ENCODE data around the gene FBXL17.
"Not testable (repeated sequence)": the region's sequence is repeated elsewhere in the genome, so short reads cannot be mapped to it uniquely, and the experiment has no call there.

The FBXL17 gene

GRCh38 chr5:108315829-108316228 lies 66.1 kb downstream of the FBXL17 start:
- DNase-seq (ENCODE audit: insufficient read length, low spot score) (no peak), FAIRE-seq (no peak)

- no peak for FAIRE-seq
- no peak for DNase-seq (ENCODE audit: insufficient read length, low spot score)
Measured at GRCh38 chr5:108312258-108312657, 69.6 kb downstream of the FBXL17 start.

DNA sequence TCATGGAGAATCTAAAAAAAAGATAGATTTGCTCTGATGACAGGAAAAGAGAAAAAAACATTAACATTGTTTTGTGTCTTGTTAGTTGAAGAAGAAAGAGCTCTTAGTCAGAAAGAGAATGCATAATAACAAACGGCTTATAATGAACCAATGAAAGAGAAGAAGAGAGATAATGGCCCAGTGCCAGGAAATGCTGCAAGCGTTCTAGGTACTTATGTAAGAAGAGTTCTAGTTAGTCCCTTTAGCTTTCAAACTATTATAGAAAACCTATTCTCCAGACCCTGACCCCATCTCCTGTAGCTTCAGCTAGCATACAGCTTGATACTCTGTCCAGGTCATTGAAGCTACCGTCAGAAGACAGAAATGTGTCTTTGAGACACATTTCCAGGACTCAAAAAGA lies 70.2 kb downstream of the FBXL17 start:
- DNase-seq (ENCODE audit: insufficient read length, low spot score): no peak
- FAIRE-seq: no peak

GRCh38 chr5:108303611-108304010 lies 78.3 kb downstream of the FBXL17 start:
- no peak for FAIRE-seq
- no peak for DNase-seq (ENCODE audit: insufficient read length, low spot score)

DNA sequence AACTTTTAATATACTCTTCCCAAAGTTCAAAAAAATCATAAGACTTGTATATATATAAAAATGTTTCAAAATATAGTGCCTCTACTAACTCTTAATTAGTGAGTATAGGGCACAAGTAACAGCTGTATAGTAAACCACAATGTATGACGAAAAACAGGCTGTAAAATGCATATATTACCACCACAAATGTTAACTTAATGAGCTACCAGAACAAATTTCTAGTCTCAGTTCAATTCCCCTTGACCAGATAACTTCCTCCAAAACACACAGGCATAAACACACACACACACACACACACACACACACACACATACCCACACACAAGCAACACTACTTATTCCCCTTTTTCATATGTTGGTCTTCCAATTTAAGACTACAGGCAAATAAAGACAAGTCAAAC lies 78.8 kb downstream of the FBXL17 start:
- FAIRE-seq (no peak), DNase-seq (ENCODE audit: insufficient read length, low spot score) (no peak)

- DNase-seq (ENCODE audit: insufficient read length, low spot score): no peak
- FAIRE-seq: no peak
Measured at GRCh38 chr5:108297042-108297601, 84.8 kb downstream of the FBXL17 start.

DNA sequence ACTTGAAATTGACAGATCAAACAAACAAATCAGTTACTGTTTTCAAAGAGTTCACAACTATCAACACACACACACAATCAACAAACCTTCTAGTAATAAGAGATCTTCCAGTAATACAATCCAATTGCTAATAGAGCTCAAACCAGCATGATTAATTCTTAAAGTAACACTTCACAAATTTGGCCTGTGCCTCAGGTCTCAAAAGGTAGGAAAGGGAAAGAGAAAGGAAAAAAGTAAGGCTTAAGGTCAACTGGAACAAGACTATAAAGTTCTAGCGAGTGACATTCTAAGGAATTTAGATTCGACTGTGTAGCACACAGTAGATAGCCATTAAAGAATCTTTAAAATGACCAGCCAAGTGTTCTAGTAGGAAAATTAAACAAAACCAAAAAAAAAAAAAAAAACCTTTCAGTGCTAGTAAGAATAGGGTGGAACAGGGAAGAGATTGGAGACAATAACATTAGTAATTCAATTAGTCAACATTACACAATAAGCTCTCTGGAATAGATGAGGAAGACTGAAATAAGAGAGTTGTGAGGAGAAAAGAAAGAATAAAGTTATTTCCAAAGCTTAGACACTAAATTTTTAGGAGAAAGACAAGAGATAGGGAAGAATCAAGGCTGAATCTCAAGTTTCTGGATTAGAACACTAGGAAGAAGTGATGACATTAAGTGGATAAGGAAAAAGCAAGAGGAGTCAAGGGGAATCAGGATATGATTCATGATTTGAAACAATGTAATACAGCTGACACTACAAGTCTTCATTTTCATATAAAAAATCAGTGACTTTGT lies 86.1 kb downstream of the FBXL17 start:
- no peak for DNase-seq (ENCODE audit: insufficient read length, low spot score)
- FAIRE-seq: no peak

GRCh38 chr5:108280960-108281569 lies 100.8 kb downstream of the FBXL17 start:
- FAIRE-seq: no peak
- no peak for DNase-seq (ENCODE audit: insufficient read length, low spot score)

DNA sequence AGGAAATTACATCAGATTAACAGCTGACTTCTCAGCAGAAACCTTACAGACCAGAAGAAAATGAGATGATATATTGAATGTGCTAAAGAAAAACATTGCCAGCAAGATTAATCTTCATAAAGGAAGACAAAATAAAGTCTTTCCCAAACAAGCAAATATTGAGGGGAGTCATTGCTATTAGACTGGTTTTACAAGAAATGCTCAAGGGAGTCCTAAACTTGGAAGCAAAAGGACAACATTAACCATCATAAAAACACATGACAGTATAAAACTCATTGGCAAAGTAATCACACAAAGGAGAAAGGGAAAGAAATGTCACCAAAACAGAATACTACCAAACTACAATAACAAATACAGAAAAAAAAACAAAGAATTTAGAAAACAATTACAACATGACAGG lies 101.7 kb downstream of the FBXL17 start:
- no peak for DNase-seq (ENCODE audit: insufficient read length, low spot score)
- FAIRE-seq: no peak

DNA sequence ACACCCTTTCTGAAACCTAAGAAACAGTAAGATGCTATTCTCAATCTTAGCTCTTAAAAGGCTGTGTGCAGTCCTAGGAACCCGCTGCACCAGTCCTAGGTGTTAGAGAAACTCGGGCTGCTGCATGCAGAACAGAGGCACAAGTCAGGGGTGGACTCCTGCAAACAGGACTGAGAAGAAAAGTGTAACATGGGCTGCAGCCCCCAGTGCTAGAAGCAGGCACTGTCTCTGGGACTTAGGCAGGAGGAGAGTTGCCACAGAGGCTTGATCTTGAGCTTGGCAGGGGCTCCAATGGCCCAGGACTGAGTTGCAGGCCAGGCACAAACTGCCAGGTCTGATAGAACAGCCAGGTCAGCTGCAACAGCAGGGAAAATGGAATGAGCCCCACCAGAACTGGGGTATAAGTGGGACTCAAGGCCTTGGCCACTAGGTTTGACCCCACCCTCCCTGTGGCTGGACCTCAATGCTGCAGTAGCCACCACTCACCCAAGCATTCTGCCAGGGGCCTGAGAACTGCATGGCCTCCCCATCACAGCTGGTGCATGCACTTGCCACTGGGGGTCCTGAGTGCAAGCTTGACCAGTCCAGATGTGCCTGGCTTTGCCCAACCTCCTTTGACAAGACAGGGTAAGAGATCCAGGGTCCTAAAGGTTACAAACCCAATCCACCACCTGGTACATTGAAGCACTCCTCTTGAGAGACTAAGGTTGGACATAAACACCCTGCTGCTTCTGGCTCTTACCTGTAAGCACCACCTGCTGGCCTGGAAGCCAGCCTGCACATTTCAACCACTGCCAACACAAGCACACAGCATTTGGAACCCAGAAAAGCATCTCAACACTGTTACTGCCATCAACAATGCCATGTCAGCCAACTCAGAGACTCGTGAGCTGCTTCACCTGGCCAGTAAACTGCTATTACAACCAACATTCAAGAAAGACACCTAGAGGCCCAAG lies 103.3 kb downstream of the FBXL17 start:
- DNase-seq (ENCODE audit: insufficient read length, low spot score) (no peak), FAIRE-seq (no peak)

DNA sequence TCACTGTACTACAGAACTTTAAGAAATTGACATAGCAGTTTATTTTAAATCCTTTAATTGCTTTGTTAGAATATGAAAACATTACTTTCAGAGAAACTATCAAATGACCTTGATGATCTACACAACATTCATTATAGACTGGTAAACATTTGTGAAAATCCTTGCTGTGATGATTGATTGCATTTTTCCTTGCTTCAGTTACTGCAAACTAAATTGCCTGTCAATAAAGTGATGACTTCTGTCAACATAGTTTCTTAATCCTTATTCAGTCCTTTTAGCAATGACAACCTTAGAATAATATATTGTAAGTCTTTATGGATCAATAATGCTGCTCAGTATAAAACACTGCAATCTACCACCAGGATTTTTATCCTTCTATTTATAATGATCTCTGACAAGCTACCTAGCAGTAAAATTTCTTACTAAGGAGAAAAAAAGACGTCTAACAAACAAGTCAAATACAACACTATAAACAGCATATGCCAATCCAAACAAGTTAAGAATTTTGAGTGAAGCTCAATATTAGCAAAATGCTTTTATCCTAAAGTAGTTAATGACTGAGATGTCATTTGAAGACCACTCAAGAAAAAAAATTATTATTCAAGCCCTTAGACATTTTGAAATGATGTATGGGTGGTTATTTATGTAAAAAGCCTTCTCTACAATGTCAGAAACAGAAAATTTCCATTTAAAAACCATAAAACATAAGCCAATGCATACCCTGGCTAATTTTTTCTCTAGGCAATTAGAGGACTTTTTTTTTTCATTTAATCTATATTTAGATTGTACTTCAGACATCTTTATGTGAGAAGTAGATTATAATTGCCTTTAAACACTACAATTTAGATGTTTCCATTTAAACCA lies 105.5 kb downstream of the FBXL17 start:
- DNase-seq (ENCODE audit: insufficient read length, low spot score) (no peak), FAIRE-seq (no peak)

DNA sequence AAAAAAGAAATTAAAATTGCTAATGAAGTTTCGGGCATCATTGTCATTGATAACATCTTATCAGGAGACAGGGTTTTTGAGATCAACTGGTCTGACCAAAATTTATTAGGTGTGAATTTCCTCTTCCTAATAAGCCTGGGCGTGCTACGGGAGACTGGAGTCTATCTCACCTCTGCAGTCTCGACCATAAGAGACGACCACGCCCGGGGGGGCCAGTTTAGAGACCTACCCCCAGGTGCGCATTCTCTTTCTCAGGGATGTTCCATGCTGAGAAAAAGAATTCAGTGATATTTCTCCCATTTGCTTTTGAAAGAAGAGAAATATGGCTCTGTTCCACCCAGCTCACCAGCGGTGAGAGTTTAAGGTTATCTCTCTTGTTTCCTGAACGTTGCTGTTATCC lies 107.8 kb downstream of the FBXL17 start:
- FAIRE-seq: not testable (repeated sequence)

GRCh38 chr5:108271127-108271526 lies 110.8 kb downstream of the FBXL17 start:
- DNase-seq (ENCODE audit: insufficient read length, low spot score) (no peak), FAIRE-seq (no peak)

More for the DNA sequence above, 107.8 kb downstream of the FBXL17 start:
- not testable (repeated sequence) for DNase-seq (ENCODE audit: insufficient read length, low spot score)

DNA sequence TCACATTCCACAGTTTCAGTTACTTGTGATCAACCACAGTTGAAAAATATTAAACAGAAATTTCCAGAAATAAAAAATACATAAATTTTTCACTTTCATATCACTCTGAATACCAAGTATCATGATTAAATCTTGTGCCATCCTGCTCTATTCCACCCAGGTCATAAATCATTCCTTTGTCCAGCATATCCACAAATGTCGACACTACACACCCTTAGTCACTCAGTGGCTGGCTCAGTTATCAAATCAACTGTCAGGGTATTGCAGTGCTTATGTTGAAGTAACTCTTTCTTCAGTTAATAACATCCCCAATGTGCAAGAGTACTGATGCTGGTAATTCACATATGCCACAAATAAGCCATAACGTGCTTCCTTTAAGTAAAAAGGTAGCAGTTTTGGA lies 115.7 kb downstream of the FBXL17 start:
- DNase-seq (ENCODE audit: insufficient read length, low spot score) (no peak), FAIRE-seq (no peak)

DNA sequence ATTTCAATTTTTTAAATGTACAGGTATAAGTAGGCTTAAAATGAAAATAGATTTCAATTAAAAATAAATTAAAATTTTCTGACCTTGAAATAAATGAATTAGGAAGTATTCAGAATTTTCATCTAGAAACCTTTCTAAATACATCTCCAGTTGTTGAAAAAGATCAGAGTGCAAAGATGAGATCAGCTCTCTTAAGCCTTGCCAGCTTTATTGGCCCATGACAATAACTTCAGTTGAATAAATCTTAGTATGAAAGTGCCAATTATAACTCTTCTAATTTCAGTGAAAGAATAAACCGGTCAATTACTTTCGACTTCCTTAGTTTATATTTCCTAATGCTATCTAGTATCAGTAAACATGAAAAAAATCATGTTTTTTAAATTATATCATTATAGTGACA lies 117.4 kb downstream of the FBXL17 start:
- FAIRE-seq (no peak), DNase-seq (ENCODE audit: insufficient read length, low spot score) (no peak)

DNA sequence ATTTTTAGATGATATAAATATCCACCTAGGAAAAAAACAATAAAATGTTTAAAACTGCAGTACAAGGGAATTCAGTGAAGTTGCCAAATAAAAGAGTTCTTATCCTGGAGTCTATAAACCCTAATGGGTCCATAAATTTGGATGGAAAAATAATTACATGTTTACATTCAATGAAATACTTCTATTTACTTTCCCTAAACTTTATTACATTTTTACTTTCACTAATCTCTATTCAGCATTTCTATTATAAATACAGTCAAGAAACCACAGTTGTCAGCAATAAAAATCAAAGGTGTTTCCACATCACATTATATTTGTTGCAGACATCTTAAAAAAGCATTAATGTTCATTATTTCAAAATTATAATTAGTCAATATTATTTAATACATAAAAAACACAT lies 118.6 kb downstream of the FBXL17 start:
- DNase-seq (ENCODE audit: insufficient read length, low spot score): no peak
- FAIRE-seq: no peak

- no peak for FAIRE-seq
Measured at GRCh38 chr5:108260858-108261170, 121.1 kb downstream of the FBXL17 start.

GRCh38 chr5:108260117-108260857 lies 121.6 kb downstream of the FBXL17 start:
- DNase-seq (ENCODE audit: insufficient read length, low spot score) (peak; percentile 40), FAIRE-seq (no peak)

More at GRCh38 chr5:108260858-108261170, 121.1 kb downstream of the FBXL17 start:
- no peak for DNase-seq (ENCODE audit: insufficient read length, low spot score)

GRCh38 chr5:108259306-108259705 lies 122.6 kb downstream of the FBXL17 start:
- DNase-seq (ENCODE audit: insufficient read length, low spot score) (no peak), FAIRE-seq (no peak)

All from HTR-8/SVneo (cell line).